Right renal pelvis (tissue), 4 donors: ENCODE results near the gene AOAH. TPM values are rescaled to one million over a fixed set of nuclear protein-coding genes. Genes with fewer than 3 reads are reported as not detected.
"Not testable (repeated sequence)": the region's sequence is repeated elsewhere in the genome, so short reads cannot be mapped to it uniquely, and the experiment has no call there.

Experiments used
- DNase-seq, 4 donors: peaks; one replicate each; pipeline ENCODE4 v3.0.0-alpha.2; 2013; ENCODE audit warnings: low read depth in 4 of 4, low spot score in 3 of 4, missing footprints in 1 of 4
- polyA plus RNA-seq, 4 donors: library from polyadenylated mRNA; unstranded; fragments of 120-200 nt; gene quantifications; one replicate each; pipeline ENCODE4 v1.2.1, GENCODE V29; 2013; ENCODE audit not compliant: insufficient read length in 4 of 4

The AOAH gene
- polyA plus RNA-seq, 4 donors: 1.9 to 3.0 (median 2.2) TPM

GRCh38 chr7:36521133-36521532 lies 203.2 kb downstream of the AOAH start:
- no peak for DNase-seq

- no peak for DNase-seq
Observed at GRCh38 chr7:36515847-36516246, 208.4 kb downstream of the AOAH start.

- DNase-seq: no peak
Observed at GRCh38 chr7:36514289-36515243, 209.7 kb downstream of the AOAH start.

- no peak for DNase-seq
Observed at GRCh38 chr7:36513393-36513792, 210.9 kb downstream of the AOAH start.

GRCh38 chr7:36512616-36513015 lies 211.7 kb downstream of the AOAH start:
- DNase-seq: no peak

- no peak for DNase-seq
Observed at GRCh38 chr7:36509962-36510361, 214.3 kb downstream of the AOAH start.

- no peak for DNase-seq
Observed at GRCh38 chr7:36507475-36508440, 216.5 kb downstream of the AOAH start.

- DNase-seq: no peak
Observed at GRCh38 chr7:36506820-36507219, 217.5 kb downstream of the AOAH start.

GRCh38 chr7:36506130-36506798 lies 218.0 kb downstream of the AOAH start:
- DNase-seq: no peak

- not testable (repeated sequence) for DNase-seq
Observed at GRCh38 chr7:36504617-36505016, 219.7 kb downstream of the AOAH start.

GRCh38 chr7:36504216-36504615 lies 220.1 kb downstream of the AOAH start:
- DNase-seq: not testable (repeated sequence)

- no peak for DNase-seq
Observed at GRCh38 chr7:36497775-36498174, 226.5 kb downstream of the AOAH start.

GRCh38 chr7:36497176-36497575 lies 227.1 kb downstream of the AOAH start:
- not testable (repeated sequence) for DNase-seq

GRCh38 chr7:36496576-36496975 lies 227.7 kb downstream of the AOAH start:
- no peak for DNase-seq

- DNase-seq: no peak
Observed at GRCh38 chr7:36491317-36491716, 233.0 kb downstream of the AOAH start.

- no peak for DNase-seq
Observed at GRCh38 chr7:36490419-36490830, 233.9 kb downstream of the AOAH start.

- DNase-seq: not testable (repeated sequence)
Observed at GRCh38 chr7:36488672-36489071, 235.6 kb downstream of the AOAH start.

- peak; percentile 34 to 52 (median 37) for DNase-seq
Observed at GRCh38 chr7:36487756-36488336, 236.4 kb downstream of the AOAH start.

GRCh38 chr7:36486336-36486735 lies 238.0 kb downstream of the AOAH start:
- no peak for DNase-seq

- no peak for DNase-seq
Observed at GRCh38 chr7:36484265-36484664, 240.0 kb downstream of the AOAH start.
